ENCODE measurements around the gene LEUTX.
"Not testable (repeated sequence)": the region's sequence is repeated elsewhere in the genome, so short reads cannot be mapped to it uniquely, and the experiment has no call there.

Gene LEUTX

GRCh38 chr19:39780894-39781293 is 2.2 kb downstream of the LEUTX start:
- no peak for DNase-seq (ENCODE audit: low read depth in 3 of 3)

GRCh38 chr19:39788244-39788643 is 9.6 kb downstream of the LEUTX start:
- no peak for DNase-seq (ENCODE audit: low read depth in 3 of 3)

- peak; percentile 46 to 61 (median 50) for DNase-seq (ENCODE audit: low read depth in 3 of 3)
These were observed 14.4 kb downstream of the LEUTX start for GRCh38 chr19:39792999-39793546.

- no peak for DNase-seq (ENCODE audit: low read depth in 3 of 3)
These were observed 16.3 kb downstream of the LEUTX start for GRCh38 chr19:39795001-39795400.

GRCh38 chr19:39796000-39796498 is 17.4 kb downstream of the LEUTX start:
- no peak for DNase-seq (ENCODE audit: low read depth in 3 of 3)

- DNase-seq (ENCODE audit: low read depth in 3 of 3) = no peak
These were observed 18.4 kb downstream of the LEUTX start for GRCh38 chr19:39797083-39797482.

GRCh38 chr19:39802958-39803357 is 24.3 kb downstream of the LEUTX start:
- DNase-seq (ENCODE audit: low read depth in 3 of 3) = no peak

GRCh38 chr19:39805104-39805503 is 26.4 kb downstream of the LEUTX start:
- no peak for DNase-seq (ENCODE audit: low read depth in 3 of 3)

- no peak for DNase-seq (ENCODE audit: low read depth in 3 of 3)
These were observed 29.3 kb downstream of the LEUTX start for GRCh38 chr19:39807846-39808364.

GRCh38 chr19:39808688-39809087 is 30.0 kb downstream of the LEUTX start:
- DNase-seq (ENCODE audit: low read depth in 3 of 3) = not testable (repeated sequence)

- no peak for DNase-seq (ENCODE audit: low read depth in 3 of 3)
These were observed 30.7 kb downstream of the LEUTX start for GRCh38 chr19:39809368-39809767.

GRCh38 chr19:39810424-39810823 is 31.8 kb downstream of the LEUTX start:
- no peak for DNase-seq (ENCODE audit: low read depth in 3 of 3)

GRCh38 chr19:39811064-39811463 is 32.4 kb downstream of the LEUTX start:
- DNase-seq (ENCODE audit: low read depth in 3 of 3) = no peak

GRCh38 chr19:39813264-39813993 is 34.8 kb downstream of the LEUTX start:
- DNase-seq (ENCODE audit: low read depth in 3 of 3) = no peak

- not testable (repeated sequence) for DNase-seq (ENCODE audit: low read depth in 3 of 3)
These were observed 35.5 kb downstream of the LEUTX start for GRCh38 chr19:39814111-39814510.

GRCh38 chr19:39814595-39814994 is 35.9 kb downstream of the LEUTX start:
- no peak for DNase-seq (ENCODE audit: low read depth in 3 of 3)

GRCh38 chr19:39816287-39817048 is 37.8 kb downstream of the LEUTX start:
- DNase-seq (ENCODE audit: low read depth in 3 of 3) = no peak

GRCh38 chr19:39817888-39818561 is 39.4 kb downstream of the LEUTX start:
- no peak for DNase-seq (ENCODE audit: low read depth in 3 of 3)

- no peak for DNase-seq (ENCODE audit: low read depth in 3 of 3)
These were observed 40.0 kb downstream of the LEUTX start for GRCh38 chr19:39818626-39819097.

GRCh38 chr19:39819786-39820185 is 41.1 kb downstream of the LEUTX start:
- DNase-seq (ENCODE audit: low read depth in 3 of 3) = no peak

- no peak for DNase-seq (ENCODE audit: low read depth in 3 of 3)
These were observed 42.0 kb downstream of the LEUTX start for GRCh38 chr19:39820696-39821095.

- DNase-seq (ENCODE audit: low read depth in 3 of 3) = no peak
These were observed 45.0 kb downstream of the LEUTX start for GRCh38 chr19:39823686-39824085.

Measured in stimulated activated CD4-positive, alpha-beta T cell treated with anti-CD3 and anti-CD28 coated beads, TNF-alpha, amount 100 ng/mL, for 4 hours (primary cell).